Stimulated activated CD4-positive, alpha-beta T cell treated with anti-CD3 and anti-CD28 coated beads, TNF-alpha, amount 100 ng/mL, for 48 hours (primary cell): Measurements from ENCODE around the gene KCNK16.

ENCODE experiments used
- DNase-seq, 3 donors: peaks; one replicate each; pipeline ENCODE4 v3.0.0-alpha.2; 2020; ENCODE audit warnings: low read depth in 3 of 3

Gene KCNK16

DNA sequence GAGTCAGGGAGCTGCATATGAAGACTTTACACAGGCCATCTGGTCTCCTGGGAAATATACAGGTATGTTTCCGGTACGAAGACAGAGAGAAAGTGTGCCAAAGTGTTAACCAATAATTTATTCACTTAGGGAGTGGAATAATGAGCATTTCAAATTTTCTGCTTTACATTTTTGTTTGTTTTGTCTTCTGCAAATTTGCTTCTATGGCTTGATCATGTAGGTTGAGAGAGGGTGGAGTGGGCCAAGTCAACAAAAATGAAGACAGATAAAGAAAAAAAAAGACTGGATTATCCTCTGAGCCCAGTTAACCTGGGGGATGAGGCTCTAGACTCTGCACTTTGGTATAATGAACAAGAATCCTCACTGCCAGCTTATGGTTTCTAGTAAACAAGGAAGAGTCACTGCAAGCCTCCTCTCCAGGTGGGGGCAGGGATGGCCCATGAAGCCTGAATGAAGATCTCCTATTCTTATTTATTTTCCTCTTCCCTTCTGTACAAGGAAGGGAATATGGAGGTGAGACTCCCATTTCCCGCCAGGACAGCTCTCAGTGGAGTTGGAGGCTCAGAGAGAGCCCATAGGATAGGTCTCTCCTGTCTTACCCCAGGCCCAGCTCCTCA lies 46.0 kb downstream of the KCNK16 start:
- DNase-seq, result no peak

DNA sequence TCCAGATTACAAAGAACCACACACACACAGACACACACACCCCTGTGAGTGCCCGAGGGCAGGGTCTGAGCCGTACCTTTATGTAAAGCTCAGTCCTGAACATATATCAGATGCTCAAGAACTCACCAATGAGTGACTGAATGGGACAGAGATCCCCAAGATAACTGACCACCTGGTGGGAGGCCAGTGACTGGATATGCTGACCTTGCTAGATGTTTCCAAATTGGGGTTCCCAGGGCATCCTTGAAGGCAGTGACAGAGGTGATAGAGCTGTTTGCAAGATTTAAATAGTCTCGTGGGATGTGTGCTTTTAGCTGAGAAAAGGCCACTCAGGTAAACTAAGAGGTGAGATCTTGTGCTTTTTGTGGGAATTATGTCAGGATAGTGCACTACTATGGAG lies 47.6 kb downstream of the KCNK16 start:
- DNase-seq, result no peak

DNA sequence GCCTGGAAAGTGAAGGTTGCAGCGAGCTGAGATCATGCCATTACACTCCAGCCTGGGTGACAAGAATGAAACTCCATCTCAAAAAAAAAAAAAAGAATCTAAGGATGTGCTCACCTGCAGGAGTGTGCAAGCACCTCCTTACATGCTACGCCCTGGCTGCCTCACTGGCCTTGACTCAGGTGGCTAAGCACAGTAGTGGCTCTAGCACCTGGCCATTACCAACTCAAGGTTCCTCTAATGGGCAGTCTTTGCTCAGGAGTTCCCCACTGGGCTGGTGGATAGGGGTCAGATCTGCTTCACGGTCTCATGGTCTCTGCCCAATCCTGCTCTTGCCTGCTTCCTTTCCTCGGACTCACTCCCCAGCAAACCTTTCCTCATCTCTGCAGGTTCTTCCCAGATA lies 48.0 kb downstream of the KCNK16 start:
- no peak for DNase-seq

DNA sequence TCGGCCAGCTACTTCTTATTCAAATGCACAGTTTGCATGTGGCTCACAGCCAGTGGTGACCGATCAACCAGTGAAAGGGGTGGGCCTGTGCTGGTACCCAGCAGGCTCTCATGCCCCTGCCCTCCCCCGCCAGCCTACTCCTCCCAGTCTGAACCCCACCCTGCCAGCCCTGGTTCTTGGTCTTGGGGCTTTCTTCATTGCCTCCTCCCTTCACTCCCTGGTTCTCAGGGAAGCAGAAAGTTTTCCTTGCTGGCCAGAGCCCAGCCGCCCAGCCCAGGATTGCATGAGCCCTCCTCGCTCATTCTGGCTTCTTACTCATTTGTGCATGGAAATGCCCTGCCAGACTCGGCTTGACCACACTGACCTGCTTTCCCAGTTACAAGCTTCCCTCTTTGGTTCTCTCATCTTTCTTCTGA lies 49.1 kb downstream of the KCNK16 start:
- no peak for DNase-seq

DNA sequence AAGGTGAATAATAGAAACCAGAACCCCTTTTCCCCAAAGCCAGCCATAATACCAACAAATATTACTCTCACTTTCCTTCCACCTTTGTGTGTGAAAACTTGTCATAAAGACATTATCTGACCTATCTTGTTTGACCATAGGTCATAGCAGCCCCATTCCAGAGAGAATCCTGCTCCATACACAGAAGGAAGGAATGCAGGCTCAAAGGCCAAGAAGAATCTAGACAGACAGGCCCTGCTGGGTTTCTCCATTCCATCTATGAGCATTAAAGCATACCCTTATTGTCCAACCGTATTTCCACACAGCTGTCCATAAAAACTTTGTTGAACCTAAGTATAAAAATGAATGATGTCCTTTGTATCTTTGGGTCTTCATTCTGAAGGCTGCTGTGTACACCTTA lies 52.5 kb downstream of the KCNK16 start:
- no peak for DNase-seq

DNA sequence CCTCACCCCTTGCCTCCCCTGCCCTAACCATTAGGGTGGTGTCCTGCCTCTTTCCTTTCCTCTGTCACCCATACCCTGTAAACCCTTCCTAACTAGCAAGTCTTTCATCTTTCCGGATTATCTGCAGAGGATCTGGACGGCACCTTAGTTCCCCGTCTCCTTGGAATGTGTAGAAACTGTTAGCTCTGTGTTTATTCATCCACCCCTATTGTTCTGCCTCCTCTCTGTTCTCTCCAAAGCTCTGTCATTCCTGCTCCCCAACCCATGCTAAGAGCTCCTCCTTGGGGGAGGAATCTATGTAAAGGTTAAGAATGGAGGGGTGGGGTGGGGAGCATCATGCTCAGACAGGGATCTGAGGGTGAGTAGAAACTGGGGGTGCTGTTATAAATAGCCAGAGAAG lies 53.8 kb downstream of the KCNK16 start:
- no peak for DNase-seq

DNA sequence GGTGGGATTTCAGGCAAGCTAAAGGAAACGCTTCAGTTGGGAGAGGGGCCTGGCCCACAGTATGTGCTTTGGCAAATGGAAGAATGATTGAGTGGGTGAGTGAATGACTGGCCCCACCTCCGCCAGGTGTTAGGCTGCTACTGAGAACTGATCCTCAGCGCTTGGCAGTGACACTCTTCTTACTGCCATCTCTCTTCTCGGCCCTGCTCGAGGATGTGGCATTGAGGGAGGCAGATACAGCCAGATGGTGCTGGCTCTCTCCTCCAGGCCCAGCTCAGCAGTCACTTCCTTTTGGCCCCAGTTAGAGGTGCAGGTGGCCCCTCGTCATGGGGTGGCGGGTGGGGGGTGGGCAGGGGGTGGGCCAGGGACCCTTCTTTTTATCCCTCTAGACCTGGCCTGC lies 54.3 kb downstream of the KCNK16 start:
- no peak for DNase-seq

DNA sequence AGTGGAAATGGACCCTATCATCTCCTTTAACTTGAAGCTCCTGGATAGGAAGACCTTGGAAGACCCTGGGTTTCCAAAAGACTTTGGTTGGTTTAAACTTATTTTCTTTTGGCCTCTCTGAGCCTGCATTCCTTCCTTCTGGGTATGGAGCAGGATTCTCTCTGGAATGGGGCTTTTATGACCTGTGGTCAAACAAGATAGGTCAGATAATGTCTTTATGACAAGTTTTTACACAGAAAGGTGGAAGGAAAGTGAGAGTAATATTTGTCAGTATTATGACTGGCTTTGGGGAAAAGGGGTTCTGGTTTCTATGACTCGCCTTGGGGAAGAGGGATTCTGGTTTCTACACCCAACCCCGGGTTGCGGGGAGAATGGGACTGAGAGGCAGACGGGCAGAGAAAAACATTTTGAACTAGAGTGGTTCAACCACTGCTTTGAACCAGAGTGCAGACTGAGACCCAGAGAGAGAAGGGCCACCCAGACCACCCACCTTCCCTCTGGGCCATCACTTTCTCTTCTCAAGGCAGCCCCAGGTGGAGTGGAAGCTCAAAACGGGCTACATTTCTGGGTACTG lies 55.6 kb downstream of the KCNK16 start:
- DNase-seq, result no peak

DNA sequence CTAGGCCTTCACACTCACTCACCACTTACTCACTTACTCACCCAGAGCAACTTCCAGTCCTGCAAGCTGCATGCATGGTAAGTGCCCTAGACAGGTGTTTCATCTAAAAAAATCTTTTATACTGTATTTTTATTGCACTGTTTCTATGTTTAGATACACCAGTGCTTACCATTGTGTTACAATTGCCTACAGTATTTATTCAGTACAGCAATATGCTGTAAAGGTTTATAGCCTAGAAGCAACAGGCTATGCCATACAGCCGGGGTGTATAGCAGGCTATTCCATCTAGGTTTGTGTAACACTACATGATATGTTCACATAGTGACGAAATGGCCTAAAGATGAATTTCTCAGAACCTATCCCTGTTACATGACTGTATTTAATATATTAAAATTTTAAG lies 56.1 kb downstream of the KCNK16 start:
- DNase-seq, result no peak
